ENCODE measurements around the gene SERINC2. TPM values are rescaled to one million over a fixed set of nuclear protein-coding genes. Genes with fewer than 3 reads are reported as not detected.

SERINC2 gene
- total RNA-seq (2022) (117 and 140 TPM in 2 replicates), Bru-seq, nascent RNA (percentile 70 among the genes with signal in this experiment), BruChase-seq, experiment 1, labeled RNA remaining after a 6-hour chase (percentile 81 among the genes with signal in this experiment), BruChase-seq, experiment 2, labeled RNA remaining after a 2-hour chase (percentile 86 among the genes with signal in this experiment)
- long read RNA-seq, transcript SERINC2-205 (10 exons, 2,062 nt): minor isoform, 7 of 289 reads
- long read RNA-seq, transcript SERINC2-201 (10 exons, 1,997 nt): major isoform, 217 of 289 reads
- long read RNA-seq, partial matches to known transcripts: 46 of 289 reads
- long read RNA-seq, other reads (novel, unspliced or antisense): 18 of 289 reads

- Mint-ChIP-seq H3K4me1 (ENCODE audit: insufficient read depth, unreplicated experiment) (peaks cover 39% of the 10 kb centered on the region), H3K36me3 (ENCODE audit: insufficient read depth, unreplicated experiment) (peaks cover 6% of the 10 kb centered on the region), H3K9me3 (ENCODE audit: unreplicated experiment) (no peaks in the 10 kb centered on the region), H3K27me3 (ENCODE audit: insufficient read depth, unreplicated experiment) (no peaks in the 10 kb centered on the region), H3K4me3 (ENCODE audit: unreplicated experiment) (peak within 1 kb of the TSS; percentile 97), H3K27ac (ENCODE audit: low read depth, unreplicated experiment) (peak within 1 kb of the TSS; percentile 85)
- ChIA-PET POLR2A (interaction anchor here (0.7 to 2.8 kb wide), 5 partner anchors 10 to 1112 kb away, joined by 3 to 11 read pairs (median 4); no protein-coding TSS in a partner anchor), CTCF (interaction anchor here (0.6 to 6.3 kb wide), 3 partner anchors 9 to 18 kb away, joined by 3 to 48 read pairs (median 28); no protein-coding TSS in a partner anchor)
- no peak for TF ChIP-seq CTCF (IDR thresholded peaks at IDR 0.05; ENCODE audit: unreplicated experiment)
- intact Hi-C loops (cut with micrococcal nuclease): loop anchor here (1.0 kb wide), 1 partner anchor 9 kb away; no protein-coding TSS in a partner anchor
- no TSS peak for BruUV-seq (replicated peaks)
- peak; percentile 57 for DNase-seq (ENCODE audit: unreplicated experiment)
These were observed at the start of gene SERINC2 for GRCh38 chr1:31412732-31413404. Gene SERINC2, plus strand, starts transcription at chr1:31413213. Its CDS starts 53 bp downstream, at chr1:31413266.

GRCh38 chr1:31364561-31365250, 48.3 kb upstream of the SERINC2 start:
- ChIA-PET CTCF (interaction anchor here (0.5 to 0.6 kb wide), 2 partner anchors 68 to 163 kb away, joined by 3 read pairs; partner anchors contain the start of genes SNRNP40 and ZCCHC17), POLR2A (interaction anchor here (0.6 to 1.0 kb wide), 2 partner anchors 61 to 68 kb away, joined by 3 to 4 read pairs; partner anchors contain the start of genes SNRNP40 and ZCCHC17)
- TF ChIP-seq CTCF (IDR thresholded peaks at IDR 0.05; ENCODE audit: unreplicated experiment): no peak
- no peak for DNase-seq (ENCODE audit: unreplicated experiment)
- Mint-ChIP-seq H3K4me1 (ENCODE audit: insufficient read depth, unreplicated experiment) (no peaks in the 10 kb centered on the region), H3K27me3 (ENCODE audit: insufficient read depth, unreplicated experiment) (no peaks in the 10 kb centered on the region), H3K9me3 (ENCODE audit: unreplicated experiment) (no peaks in the 10 kb centered on the region), H3K36me3 (ENCODE audit: insufficient read depth, unreplicated experiment) (peaks cover 47% of the 10 kb centered on the region), H3K4me3 (ENCODE audit: unreplicated experiment) (no peak overlapping the region), H3K27ac (ENCODE audit: low read depth, unreplicated experiment) (no peak overlapping the region)
- intact Hi-C loops (cut with micrococcal nuclease): no loop called here
- BruUV-seq (replicated peaks): no TSS peak

- intact Hi-C loops (cut with micrococcal nuclease): no loop called here
- no peaks in the 10 kb centered on the region for H3K4me1 Mint-ChIP-seq (ENCODE audit: insufficient read depth, unreplicated experiment)
- H3K4me3 Mint-ChIP-seq (ENCODE audit: unreplicated experiment): no peak overlapping the region
- peaks cover 29% of the 10 kb centered on the region for H3K36me3 Mint-ChIP-seq (ENCODE audit: insufficient read depth, unreplicated experiment)
- CTCF ChIA-PET: no interaction called here
- BruUV-seq (replicated peaks): no TSS peak
- no peaks in the 10 kb centered on the region for H3K9me3 Mint-ChIP-seq (ENCODE audit: unreplicated experiment)
- no peak for DNase-seq (ENCODE audit: unreplicated experiment)
- H3K27me3 Mint-ChIP-seq (ENCODE audit: insufficient read depth, unreplicated experiment): no peaks in the 10 kb centered on the region
- TF ChIP-seq CTCF (IDR thresholded peaks at IDR 0.05; ENCODE audit: unreplicated experiment): no peak
- POLR2A ChIA-PET: no interaction called here
- no peak overlapping the region for H3K27ac Mint-ChIP-seq (ENCODE audit: low read depth, unreplicated experiment)
These were observed 46.2 kb upstream of the SERINC2 start for GRCh38 chr1:31366796-31367195.
